Stimulated activated CD8-positive, alpha-beta memory T cell treated with anti-CD3 and anti-CD28 coated beads, Interleukin-15, amount 100 ng/mL, for 1 hour (primary cell): ENCODE results near the gene BGLAP.
A peak's percentile ranks its signal among the peaks of the same experiment; 100 is the strongest.

ENCODE experiments used
- DNase-seq: peaks from one replicate; pipeline ENCODE4 v3.0.0-alpha.2; 2020; ENCODE audit warnings: low read depth

Gene BGLAP

DNA sequence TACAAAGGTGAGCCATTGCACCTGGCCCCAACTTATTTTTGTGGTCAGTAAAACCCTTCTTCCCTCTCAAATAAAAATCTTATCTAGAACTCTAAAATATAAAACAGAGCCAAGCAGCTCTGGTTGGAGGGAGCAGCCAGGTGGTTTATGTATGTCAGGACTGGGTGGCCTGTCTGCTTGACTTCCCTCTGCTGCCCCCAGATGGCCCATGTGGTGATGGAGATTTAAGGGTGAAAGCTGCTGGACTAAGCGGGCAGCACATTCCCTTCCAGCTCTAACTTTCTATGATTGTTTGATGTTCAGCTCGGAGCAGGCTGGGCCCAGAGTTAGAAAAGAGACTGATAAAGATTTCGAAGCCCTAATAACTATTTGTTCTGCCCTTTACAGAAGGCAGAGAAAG lies 17.8 kb downstream of the BGLAP start:
- DNase-seq: no peak

DNA sequence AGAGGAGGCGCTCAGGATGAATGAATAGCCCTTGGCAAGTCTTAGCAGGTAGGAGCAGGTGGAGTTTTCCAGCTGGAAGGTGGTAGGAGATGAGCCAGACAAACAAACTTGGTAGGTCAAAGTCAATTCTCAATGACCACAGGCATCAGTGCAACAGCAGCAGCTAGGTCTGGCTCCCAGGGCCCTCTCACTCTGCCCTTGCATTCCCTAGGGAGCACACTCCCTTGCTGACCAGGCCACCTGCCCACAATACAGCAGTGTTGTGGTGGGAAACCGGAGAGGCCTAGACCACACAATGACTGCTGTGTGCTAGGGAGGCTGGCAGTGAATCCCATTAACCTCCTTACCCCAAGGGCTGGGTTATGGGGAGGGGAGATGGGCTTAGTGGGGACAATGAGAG lies 18.9 kb downstream of the BGLAP start:
- no peak for DNase-seq

DNA sequence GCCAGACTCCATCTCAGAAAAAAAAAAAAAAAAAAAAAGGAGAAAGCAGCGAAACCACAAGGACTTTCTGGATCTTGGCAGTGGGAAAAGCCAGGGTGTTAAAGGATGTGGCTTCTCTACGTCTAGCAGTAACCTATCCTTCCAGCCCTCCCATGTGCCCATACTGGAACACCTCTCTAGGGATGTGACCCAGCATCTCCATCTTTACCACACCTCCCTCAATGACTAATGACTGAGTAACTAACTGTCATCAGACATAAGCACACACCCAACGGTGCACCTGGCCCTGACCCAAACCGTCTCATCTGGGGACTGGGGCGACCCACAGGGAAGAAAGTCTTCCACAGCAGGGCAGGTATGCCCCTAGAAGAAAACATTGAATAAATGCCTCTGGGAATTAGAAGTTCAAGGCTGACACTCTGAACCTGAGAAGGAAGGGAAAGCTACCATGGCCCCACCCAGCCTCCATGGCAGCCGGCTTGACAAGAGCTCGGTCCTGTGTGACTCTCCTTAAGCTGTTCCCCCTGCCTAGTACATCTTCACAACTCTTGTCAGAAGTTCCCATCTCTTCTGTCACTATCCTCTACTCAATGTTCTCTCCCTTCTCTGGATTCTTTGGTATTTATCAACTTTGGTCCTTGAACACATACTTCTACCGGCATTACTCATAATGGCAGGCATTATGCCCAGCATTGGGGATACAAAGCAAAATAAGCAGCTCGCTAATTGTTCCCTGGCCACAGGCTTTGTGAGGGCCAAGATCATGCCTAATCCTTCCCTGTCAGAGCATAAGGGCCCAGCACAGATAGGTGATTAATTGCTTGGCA lies 20.7 kb downstream of the BGLAP start:
- no peak for DNase-seq

DNA sequence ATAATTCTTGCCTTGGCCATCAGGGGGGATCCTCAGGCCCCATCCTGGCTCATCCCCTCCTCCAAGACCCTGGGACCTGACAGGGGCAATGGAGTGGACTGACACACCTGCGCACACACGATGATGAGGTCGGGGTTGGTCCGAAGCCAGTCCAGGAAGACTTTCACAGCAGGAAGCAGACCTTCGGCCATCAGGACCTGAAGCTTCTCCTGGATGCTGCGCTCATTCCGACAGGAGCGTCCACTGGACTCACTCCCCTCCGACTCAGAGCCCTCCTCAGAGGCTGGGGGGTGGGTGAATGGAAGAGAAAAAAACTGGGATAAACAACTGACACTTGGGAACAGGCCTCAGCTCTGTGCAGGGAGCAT lies 21.3 kb downstream of the BGLAP start:
- no peak for DNase-seq

DNA sequence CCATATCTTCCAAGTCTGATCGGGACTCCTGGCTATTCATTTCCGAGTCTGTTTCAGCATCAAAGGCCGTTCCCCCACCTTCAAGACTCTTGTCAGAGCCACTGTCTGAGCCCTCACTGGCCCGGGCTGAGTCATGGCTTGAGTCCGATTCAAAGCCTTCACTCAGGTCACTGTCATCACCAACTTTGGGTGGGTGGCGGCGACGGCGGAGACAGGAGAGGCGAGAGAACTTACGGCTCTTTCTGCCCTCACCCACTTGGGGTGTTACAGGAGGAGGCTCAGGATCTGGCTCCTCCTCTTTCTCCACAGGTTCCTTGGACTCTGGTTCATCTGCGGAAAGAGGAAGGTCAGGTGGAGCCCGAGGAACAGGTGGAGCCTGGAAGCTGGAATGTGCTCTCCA lies 24.1 kb downstream of the BGLAP start:
- DNase-seq: no peak

DNA sequence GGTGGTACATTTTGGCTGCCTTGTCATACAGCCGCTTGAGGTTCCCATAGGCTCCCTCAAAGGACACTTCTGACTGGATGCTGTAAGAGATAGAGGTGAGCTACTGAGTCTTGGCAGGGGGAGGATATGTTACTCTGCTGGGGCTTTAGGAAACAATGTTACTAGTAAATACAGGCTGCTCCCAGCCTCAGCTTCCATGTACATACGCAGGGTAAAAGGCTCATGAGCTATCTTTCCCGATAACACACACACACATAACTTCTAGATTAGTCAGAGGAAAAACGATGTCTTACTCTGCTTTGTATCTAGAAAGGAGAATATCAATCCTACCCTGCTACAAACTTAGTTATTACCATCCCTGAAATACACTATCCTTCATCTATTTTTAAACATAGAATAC lies 26.4 kb downstream of the BGLAP start:
- DNase-seq: no peak

DNA sequence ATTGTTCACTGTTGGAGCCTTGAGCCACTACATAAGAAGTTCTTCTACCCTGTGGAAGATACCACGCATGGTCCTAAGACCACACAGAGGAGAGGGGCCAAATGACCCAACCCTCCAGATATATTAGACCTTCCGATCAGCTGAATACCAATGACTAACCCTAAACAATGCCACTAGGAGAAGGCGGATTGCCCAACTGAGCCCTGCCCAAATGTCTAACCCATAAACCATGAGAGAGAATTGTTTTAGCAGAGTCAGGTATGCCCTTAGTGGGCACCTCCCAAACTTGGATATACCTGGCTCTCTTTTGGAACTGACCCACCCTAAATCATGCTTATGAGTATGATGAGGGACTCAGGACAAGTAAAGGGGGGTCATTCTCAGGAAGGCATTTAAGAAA lies 28.3 kb downstream of the BGLAP start:
- DNase-seq: no peak

DNA sequence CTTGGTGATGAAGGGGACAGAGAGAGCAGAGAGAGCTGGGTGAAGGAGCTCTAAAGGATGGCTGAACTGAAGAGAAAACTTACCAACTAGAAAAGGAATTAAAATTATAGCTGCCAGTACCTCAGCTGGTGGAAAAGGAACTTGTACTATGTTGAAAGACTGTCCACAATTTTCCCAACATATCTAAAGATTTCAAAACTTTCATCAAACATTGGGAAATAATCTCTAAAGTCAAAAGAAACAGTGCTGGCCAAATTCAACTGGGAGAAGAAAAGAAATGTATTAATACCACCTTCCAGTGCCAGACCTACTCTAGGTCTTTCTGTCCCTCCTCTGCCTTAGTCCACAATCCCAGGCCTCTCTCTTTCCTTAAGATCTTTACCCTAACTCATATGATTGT lies 34.5 kb downstream of the BGLAP start:
- no peak for DNase-seq

DNA sequence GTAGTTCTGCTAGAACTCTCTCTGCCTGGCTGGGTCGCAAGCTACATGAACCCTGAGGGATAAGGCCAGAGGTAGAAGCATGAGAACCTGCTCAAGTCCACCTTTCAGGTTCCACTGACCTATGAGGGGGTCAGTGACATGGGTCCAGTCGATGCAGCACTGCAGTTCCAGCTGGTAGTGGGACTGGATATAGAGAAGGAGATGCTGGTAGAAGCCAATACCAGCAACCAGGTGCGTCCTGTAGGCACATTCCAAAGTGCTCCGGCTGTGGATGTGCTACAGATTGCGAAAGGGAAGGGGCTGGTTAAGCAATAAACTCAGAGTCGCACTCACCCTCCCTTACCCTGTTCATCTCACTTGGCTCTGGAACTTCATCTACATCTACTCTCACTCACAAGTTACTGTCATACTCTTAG lies 35.0 kb downstream of the BGLAP start:
- DNase-seq: no peak

DNA sequence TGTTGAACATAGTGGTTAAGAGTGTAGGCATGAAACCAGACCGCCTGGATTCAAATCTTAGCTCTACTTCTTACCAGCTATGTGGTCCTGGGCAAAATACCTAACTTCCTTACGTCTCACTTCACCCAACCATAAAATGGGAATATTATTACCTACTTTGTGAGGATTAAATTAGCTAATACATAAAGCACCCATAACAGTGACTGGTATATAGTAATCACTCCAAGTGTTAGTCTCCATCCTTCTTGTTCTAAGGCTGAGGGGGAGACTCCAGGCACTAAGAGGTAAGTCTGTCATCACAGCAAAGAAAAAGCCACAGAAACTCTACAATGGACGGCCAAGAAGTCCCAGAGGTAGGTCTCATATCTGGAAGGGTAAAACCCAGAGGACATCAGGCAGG lies 37.9 kb downstream of the BGLAP start:
- no peak for DNase-seq

DNA sequence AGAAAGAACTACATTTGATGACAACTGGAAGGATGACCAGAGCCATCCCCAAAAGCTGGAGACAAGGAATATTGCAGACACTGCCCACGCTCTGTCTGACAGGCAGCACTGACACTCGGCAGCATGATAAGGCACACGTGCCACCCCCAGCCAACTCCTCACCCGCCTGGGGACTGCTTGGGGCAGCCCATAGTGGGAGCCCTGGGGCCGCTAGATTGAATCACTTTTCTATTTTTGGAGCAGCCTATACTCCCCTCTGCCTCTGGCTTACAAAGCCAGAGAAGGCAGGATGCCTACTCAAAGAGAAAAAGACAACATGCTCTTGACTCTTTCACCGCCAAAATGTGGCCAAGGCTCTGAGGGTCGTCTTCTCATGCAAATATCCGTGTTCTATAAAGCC lies 39.3 kb downstream of the BGLAP start:
- DNase-seq: no peak

DNA sequence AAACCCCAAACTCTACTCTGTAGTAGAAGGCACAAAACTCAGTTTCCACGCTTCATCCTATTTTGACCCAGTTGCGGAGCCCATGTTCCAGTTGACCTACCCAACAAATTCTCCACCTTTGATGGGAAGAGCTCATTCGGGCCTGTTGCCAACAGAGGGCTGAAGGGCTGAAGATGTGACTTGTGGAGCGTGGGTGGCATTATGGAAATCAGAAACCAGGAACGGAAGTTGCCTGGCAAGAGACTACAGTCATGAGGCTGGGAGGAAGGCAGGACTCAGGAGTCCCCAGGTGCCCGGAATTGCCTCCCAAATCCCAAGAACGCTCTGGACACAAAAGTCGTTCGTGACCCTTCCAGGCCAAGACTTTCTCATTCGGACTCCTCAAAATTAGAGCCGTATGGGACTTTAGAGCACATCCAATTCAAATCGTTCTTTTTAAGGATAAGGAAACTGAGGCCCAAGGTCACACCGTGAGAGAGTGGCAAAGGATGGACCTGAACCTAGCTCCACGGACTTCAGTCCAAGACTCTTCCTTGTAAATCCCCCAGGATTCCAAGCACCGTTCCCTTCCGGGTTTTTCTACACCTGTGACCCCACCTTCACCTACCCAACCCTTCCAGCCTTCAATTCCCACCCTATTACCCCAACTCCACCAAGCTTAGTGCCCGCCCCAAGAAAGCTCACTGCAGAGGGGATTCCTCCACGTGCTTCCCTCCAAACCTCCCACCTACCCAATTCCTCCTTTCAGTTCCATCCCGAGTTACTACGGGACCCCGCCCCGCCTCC lies 39.9 kb downstream of the BGLAP start:
- DNase-seq: no peak

DNA sequence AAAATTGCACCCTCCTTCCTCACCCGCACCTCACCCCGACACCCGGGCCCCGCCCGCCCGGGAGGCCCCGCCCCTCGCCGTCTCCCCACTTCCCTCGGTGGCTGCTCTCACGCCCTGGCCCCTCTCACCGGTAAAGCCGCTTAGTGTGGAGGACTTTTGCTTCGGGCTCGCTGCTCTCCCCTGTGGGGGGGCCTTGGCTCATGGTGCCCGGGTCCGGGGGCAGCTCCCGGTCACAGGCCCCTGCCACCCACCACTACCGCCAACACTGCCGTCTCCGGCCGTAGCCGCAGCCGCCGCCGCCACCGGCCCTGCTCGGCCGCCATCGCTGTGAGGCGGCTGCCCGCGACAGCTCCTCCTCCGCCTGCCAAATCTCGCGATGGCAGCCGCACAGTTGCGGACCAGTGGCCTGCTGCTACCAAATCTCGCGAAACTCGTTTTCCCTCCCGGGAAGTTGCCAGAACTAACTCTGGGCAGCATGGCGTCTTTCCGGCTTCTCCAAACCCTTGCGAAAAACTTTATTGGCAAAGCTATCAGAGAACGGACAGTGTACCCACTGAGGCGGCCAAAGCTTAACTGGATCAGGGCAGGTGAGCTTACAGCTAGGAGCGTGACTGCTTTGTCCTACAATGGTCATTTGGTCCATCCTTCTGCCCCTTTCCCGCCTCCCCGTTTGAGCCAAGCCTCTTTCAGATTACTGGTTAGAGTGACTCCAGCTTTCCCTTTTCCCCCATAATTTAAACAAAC lies 40.7 kb downstream of the BGLAP start, which contains the start of gene SMG5:
TSS of gene SMG5 (minus strand) at position 347 of the 744 bp plus-strand sequence. CDS start at position 202, 145 bp downstream.
- peak; percentile 88 for DNase-seq

DNA sequence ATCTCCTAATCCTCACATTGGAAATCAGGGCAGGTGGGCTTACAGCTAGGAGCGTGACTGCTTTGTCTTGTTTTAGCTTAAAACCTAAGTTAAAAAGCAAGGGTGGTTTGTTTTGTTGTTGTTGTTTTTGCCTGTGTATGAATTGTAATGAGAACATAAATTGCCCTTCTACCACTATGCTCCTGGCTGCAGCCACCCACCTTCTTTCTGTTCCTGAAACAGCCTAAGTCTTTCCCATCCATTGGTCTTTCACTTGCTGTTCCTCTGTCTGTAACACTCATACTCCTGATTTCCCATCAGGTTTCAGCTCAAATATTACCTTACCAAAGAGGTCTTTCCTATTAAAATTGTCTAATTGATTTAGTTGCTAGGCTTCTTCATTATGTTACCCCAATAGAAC lies 41.5 kb downstream of the BGLAP start:
- no peak for DNase-seq

DNA sequence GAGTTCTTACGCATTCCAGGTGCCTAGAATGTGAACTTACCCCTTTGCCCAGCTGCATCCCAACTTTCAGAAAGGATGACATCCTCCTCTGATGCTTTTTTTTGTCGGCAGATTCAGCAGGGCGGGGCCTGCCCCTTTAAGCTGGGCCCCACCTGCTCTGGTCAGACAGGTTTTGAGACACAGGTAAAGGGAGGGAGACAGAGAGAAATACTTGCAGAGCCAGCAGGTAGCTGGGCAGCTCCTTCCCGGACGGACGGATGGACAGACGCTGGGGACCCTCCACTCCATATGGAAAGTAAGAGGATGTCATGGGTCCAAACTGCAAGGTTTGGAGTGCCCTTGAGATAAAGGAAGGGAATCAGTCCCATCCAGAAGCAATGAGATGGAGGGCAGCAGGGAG lies 42.1 kb downstream of the BGLAP start, which contains the start of gene TMEM79:
TSS of gene TMEM79 (plus strand) at position 214 of the 400 bp plus-strand sequence. CDS start 902 bp downstream, outside the sequence.
- no peak for DNase-seq

DNA sequence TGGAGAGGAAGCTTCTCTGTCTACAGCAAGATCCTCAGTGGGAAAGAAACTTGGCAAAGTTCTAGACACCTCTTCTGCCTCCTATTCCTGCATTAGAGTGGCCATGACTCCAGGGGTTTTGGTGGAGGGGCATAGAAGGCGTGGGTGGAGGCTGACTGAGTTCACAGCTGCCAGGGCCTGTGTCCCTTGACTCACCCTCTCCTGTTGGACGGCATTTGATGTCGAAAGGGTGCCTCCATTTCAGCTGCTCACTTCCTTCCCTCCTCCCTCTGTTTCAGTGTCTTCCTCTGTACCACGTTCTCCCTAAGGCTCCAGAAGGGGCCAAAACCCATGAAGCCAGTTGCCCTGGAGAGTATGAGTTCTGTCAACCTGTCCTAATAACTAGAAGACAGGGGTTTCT lies 42.8 kb downstream of the BGLAP start:
- no peak for DNase-seq

DNA sequence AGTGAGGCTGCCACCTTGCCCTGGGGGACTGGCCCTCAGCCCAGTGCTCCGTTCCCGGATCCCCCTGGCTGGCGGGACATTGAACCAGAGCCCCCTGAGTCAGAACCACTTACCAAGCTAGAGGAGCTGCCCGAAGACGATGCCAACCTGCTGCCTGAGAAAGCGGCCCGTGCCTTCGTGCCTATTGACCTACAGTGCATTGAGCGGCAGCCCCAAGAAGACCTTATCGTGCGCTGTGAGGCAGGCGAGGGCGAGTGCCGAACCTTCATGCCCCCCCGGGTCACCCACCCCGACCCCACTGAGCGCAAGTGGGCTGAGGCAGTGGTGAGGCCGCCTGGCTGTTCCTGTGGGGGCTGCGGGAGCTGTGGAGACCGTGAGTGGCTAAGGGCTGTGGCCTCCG lies 43.5 kb downstream of the BGLAP start:
- DNase-seq: no peak

DNA sequence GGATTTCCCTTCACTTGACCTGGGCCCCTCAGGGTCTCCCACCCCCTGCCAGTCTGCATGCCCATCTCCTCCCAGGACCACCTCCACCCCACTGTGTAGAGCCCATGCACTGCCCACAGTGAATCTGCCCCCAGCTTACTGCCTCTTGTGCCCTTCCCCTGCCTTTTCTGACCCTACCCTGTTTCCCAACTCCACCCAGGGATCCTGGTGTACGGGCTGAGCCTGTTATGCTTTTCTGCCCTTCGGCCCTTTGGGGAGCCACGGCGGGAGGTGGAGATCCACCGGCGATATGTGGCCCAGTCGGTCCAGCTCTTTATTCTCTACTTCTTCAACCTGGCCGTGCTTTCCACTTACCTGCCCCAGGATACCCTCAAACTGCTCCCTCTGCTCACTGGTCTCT lies 44.1 kb downstream of the BGLAP start:
- no peak for DNase-seq

DNA sequence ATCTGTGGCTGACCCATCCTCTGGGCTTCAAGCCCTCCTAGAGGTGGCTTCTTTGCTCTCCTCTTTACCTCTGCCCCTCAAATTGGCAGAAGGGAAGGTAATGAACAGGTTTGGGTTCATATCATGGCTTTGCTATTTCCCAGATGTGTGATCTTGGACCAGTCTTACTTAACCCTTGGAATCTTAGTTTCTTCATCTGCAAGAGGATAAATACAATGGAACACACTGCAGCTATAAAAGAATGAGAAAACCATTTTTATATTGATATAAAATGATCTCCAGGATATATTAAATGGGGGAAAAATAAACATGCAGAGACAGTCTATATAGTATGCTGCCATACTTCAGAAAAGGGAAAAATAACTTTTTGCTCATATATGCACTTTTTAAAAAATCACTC lies 47.9 kb downstream of the BGLAP start:
- DNase-seq: no peak

DNA sequence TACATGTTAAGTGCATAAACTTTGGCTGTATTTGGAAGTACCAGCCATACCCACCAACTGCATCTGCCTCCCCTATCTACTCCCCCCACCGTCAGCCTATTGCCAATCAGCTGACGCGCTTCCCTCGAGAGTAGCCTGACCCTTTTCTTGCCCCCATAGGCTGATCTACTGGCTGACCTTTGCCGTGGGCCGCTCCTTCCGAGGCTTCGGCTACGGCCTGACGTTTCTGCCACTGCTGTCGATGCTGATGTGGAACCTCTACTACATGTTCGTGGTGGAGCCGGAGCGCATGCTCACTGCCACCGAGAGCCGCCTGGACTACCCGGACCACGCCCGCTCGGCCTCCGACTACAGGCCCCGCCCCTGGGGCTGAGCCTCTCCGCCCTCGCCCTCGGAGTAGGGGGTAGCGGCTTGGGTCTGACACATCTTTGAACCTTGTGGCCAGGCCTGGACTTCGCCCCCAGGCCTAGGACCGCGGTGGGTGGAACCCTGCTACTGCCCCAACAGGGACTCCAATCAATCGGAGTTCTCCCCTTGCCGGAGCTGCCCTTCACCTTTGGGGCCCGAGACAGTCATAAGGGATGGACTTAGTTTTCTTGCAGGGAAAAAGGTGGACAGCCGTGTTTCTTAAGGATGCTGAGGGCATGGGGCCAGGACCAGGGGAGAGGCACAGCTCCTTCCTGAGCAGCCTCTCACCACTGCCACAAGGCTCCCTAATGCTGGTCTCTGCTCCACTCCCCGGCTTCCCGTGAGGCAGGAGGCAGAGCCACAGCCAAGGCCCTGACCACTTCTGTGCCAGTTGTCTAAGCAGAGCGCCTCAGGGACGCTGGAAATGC lies 49.5 kb downstream of the BGLAP start:
- DNase-seq: no peak
